Measurements from ENCODE around the gene SLC38A10.
A peak's percentile ranks its signal among the peaks of the same experiment; 100 is the strongest.

GRCh38 chr17:81200695-81201580 is 94.2 kb downstream of the SLC38A10 start:
- TF ChIP-seq CTCF (IDR thresholded peaks at IDR 0.05; ENCODE audit: low read length) (peak; percentile 54), EZH2 (IDR thresholded peaks at IDR 0.05; ENCODE audit: borderline replicate concordance, low read length) (no peak)

Data from OCI-LY1 (cell line).